ENCODE results near the gene WDR44.
A peak's percentile ranks its signal among the peaks of the same experiment; 100 is the strongest.

The WDR44 gene

DNA sequence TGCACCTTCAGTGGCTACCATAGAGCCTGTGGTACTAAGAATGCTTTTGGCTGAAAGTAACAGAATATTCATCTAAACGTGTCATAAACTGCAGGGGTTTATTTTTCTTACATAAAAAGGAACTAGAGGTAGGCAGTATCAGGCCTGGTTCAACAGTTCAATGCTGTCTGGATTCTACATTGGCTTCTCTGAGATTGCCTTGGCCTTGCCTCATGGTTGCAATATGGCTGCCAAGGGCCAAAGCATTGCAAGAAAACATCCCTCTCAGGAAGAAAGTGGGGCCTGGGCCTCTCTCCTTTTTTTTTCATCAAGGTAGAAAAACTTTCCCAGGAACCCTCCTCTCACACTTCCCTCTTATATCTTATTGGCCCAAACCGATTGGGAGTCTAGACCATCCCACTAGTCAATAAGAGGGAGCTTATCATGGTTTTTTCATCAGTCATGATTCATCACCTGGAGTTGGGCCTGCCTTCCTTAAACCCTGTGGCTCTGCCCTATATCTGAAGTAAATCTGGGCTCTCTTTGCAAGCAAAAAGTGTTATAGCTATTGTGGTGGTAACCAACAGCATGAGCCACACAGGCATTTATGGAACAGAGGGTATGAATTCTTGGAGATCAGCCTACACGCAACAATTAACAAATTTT is 147.9 kb downstream of the WDR44 start:
- in situ Hi-C loops (cut with MboI; ENCODE audit: low sequenced_read_pairs, unreplicated experiment), result no loop called here
- TF ChIP-seq, protein P1, sequence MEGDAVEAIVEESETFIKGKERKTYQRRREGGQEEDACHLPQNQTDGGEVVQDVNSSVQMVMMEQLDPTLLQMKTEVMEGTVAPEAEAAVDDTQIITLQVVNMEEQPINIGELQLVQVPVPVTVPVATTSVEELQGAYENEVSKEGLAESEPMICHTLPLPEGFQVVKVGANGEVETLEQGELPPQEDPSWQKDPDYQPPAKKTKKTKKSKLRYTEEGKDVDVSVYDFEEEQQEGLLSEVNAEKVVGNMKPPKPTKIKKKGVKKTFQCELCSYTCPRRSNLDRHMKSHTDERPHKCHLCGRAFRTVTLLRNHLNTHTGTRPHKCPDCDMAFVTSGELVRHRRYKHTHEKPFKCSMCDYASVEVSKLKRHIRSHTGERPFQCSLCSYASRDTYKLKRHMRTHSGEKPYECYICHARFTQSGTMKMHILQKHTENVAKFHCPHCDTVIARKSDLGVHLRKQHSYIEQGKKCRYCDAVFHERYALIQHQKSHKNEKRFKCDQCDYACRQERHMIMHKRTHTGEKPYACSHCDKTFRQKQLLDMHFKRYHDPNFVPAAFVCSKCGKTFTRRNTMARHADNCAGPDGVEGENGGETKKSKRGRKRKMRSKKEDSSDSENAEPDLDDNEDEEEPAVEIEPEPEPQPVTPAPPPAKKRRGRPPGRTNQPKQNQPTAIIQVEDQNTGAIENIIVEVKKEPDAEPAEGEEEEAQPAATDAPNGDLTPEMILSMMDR (IDR thresholded peaks at IDR 0.05; ENCODE audit: borderline replicate concordance, control extremely low read depth, extremely low read depth, insufficient read depth, missing control alignments), result no peak

DNA sequence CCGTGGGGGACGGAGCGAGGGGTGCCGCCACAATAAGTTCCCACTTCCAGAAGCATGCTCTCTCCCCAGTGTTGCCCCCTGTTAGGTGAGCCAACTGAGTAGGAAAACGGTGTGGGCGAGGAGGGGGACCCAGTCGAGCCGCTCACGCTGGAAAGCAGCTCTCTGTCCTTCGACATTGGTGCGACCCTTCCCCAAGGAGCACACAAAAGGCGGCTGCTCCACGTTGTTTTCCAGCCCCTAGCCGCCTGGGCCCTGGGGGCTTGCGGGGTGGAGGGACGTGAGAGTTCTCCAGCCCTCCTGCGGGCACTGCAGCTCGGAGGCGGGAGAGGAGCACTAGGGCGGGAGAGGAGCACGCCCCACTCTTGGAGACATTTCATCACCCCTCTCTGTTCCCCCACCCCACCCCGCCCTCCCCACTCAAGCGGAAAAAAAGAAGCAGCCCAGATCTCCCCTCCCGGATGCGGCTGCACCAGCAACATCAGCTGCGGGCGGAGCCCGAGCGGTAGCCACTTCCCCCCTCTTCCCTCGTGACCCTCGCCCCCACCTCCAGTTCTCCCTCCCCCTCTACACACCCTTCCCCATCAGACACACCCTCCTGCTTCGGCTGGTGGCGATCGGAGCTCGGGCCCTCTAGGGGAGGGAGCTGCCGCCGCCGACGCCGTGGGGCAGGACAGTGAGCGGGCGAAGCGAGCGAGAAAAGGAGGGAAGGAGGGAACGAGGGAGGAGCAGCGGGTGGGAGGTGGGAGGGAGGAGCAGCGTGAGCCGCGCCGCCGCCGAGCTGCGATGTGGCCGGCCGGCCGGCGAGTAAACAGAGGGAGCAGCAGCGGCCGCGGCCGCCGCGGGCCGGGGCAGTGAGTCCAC is 149.4 kb downstream of the WDR44 start, which contains the start of gene DOCK11:
Gene DOCK11, plus strand, starts transcription at position 755 of the 861 bp plus-strand sequence. CDS start 157 bp downstream, outside the sequence.
- peak; percentile 86 for DNase-seq (ENCODE audit: low spot score)
- TF ChIP-seq, protein P1 (IDR thresholded peaks at IDR 0.05; ENCODE audit: borderline replicate concordance, control extremely low read depth, extremely low read depth, insufficient read depth, missing control alignments), result no peak
- in situ Hi-C loops (cut with MboI; ENCODE audit: low sequenced_read_pairs, unreplicated experiment), result no loop called here

More for the DNA sequence above, 147.9 kb downstream of the WDR44 start:
- no peak for DNase-seq (ENCODE audit: low spot score)

DNA sequence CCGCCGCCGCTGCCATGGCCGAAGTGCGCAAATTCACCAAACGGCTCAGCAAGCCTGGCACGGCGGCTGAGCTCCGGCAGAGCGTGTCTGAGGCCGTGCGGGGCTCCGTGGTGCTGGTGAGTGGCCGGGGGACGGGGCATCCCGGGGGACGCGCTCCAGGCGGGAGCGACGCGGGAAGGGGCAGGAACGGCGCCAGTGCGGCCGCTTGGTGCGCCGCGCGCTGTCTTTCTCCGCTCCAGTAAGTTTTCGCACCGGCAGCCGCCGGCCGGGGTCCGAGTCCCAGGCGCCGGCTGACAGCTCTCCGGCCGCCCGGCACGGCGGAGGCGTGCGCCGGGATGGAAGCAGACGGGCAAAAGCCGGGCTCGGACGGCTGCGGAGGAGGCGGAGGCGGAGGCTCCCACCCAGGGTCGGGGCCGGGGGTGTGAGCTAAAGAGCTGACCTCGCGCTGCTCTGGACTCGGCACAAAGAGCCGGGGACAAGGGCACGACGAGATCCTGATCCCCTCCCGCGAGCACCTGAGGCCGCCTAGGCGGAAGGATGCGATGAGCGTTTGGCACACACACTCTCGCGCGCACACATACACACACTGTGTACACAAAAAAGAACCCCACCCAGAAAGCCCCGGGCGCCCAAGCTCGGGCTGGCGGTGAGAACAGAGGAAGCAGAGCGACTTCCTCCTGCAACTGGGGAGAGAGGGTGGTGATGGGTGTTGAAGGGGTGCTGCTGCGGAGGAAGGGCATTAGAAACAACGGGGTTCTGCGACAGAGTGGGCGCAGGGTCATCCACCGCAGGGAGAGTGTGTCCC is 150.3 kb downstream of the WDR44 start:
- peak; percentile 58 for DNase-seq (ENCODE audit: low spot score)

DNA sequence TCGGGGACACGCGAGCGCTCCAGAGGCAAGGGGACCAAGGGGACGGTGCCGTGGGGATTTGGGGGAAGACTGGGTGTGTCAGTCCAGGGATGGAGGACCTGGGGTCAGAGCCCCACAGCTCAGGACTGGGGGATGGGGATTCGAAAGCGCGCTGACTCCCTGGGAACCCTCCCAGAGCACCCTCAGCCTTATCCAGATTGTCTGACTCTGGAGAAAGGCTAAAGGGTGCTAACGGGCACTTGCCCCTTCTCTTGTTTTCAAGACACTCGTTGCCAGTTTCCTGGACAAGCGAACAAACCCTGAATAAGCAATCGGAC is 150.8 kb downstream of the WDR44 start:
- no peak for DNase-seq (ENCODE audit: low spot score)
- TF ChIP-seq, protein P1 (IDR thresholded peaks at IDR 0.05; ENCODE audit: borderline replicate concordance, control extremely low read depth, extremely low read depth, insufficient read depth, missing control alignments), result no peak
- in situ Hi-C loops (cut with MboI; ENCODE audit: low sequenced_read_pairs, unreplicated experiment), result no loop called here

More for the DNA sequence above, 150.3 kb downstream of the WDR44 start:
- in situ Hi-C loops (cut with MboI; ENCODE audit: low sequenced_read_pairs, unreplicated experiment), result no loop called here
- TF ChIP-seq, protein P1 (IDR thresholded peaks at IDR 0.05; ENCODE audit: borderline replicate concordance, control extremely low read depth, extremely low read depth, insufficient read depth, missing control alignments), result no peak

DNA sequence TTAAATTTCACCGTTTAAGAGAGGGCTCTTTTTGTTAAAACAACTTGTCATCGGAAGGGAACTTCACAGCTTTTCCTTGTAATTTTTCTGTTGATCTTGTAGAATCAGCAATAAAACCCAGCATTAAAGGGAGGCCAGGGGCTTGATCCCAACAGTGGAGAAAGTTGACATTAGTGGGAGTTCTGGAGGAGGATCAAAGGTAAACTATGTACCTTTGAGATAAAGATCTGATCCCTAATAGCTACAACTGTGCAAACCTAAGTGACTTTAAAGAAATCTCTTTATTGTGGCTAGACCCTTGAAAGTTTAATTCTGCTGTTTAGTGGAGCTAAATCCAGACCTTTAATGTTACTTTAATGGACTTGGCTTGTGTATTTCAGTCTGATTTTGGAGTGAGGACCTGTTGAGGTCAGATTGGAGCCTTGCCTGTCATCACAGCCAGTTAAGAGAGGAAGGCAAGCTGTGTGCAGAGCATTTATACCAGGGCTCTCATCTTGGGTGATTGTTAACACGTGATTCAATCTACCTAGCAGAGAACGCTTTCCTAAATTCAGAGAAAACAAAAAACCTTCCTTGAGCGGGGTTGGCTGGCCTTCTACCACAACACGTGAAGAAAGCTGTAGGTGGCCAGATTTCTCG is 151.4 kb downstream of the WDR44 start:
- TF ChIP-seq, protein P1 (IDR thresholded peaks at IDR 0.05; ENCODE audit: borderline replicate concordance, control extremely low read depth, extremely low read depth, insufficient read depth, missing control alignments), result no peak
- in situ Hi-C loops (cut with MboI; ENCODE audit: low sequenced_read_pairs, unreplicated experiment), result no loop called here
- DNase-seq (ENCODE audit: low spot score), result no peak

DNA sequence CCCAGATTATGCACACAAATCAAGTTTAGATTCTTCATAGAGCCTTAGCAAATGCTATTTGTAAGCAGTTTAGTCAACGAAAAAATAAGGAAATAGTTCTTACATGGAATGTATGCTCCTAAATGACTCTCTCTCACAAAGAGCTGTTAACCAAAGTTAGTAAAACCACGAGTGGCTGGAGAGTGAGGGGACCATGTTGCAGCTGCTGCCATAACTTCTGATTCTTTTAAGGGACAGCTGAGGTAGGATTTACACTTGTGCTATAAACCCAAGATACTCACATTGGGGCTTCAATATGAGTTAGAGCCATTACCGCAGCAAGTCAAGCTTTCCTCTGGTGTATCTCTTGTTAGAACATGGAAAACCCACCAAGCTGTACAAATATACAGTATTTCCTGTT is 152.4 kb downstream of the WDR44 start:
- in situ Hi-C loops (cut with MboI; ENCODE audit: low sequenced_read_pairs, unreplicated experiment), result no loop called here
- DNase-seq (ENCODE audit: low spot score), result no peak
- TF ChIP-seq, protein P1 (IDR thresholded peaks at IDR 0.05; ENCODE audit: borderline replicate concordance, control extremely low read depth, extremely low read depth, insufficient read depth, missing control alignments), result no peak
